Natural killer cell (primary cell): ENCODE measurements around the gene GPC5. TPM values are rescaled to one million over a fixed set of nuclear protein-coding genes. Genes with fewer than 3 reads are reported as not detected.

Experiments used
- ATAC-seq, 3 donors: fragments of 150-1000 bp in 2 of 3; fragments of 200-7000 bp in 1 of 3; cut with Tn5 transposase; 1 replicate in 1 of 3; 2 replicates in 2 of 3; pipeline ENCODE4 v1.10.0; 2021; ENCODE audit warnings: mild to moderate bottlenecking in 2 of 3, moderate library complexity in 2 of 3
- DNase-seq, 2 donors: peaks; one replicate each; pipeline versions ENCODE4 v3.0.0 to v3.0.0-alpha.2; 2013 to 2021; ENCODE audit warnings: mixed read lengths in 1 of 2
- H3K27ac ChIP-seq: one replicate; pipeline ENCODE4 v1.5.1; 2013; ENCODE audit warnings: mild to moderate bottlenecking, low read length
- H3K27me3 ChIP-seq: one replicate; pipeline ENCODE4 v1.6.1; 2013; ENCODE audit warnings: low read length; ENCODE audit not compliant: control insufficient read depth, insufficient read depth
- H3K36me3 ChIP-seq: one replicate; pipeline ENCODE4 v1.6.1; 2013; ENCODE audit warnings: low read length; ENCODE audit not compliant: control insufficient read depth, insufficient read depth
- H3K4me1 ChIP-seq: one replicate; pipeline ENCODE4 v1.6.1; 2013; ENCODE audit warnings: low read length; ENCODE audit not compliant: control insufficient read depth, insufficient read depth
- H3K4me3 ChIP-seq: one replicate; pipeline ENCODE4 v1.5.1; 2013; ENCODE audit warnings: low read length
- H3K9me3 ChIP-seq: one replicate; pipeline ENCODE4 v1.6.1; 2013; ENCODE audit warnings: low read length; ENCODE audit not compliant: control insufficient read depth, insufficient read depth
- H3K27ac Mint-ChIP-seq, 2 donors: one replicate each; pipeline ENCODE4 v1.8.0; 2022; ENCODE audit warnings: mild to moderate bottlenecking in 2 of 2, mixed read lengths in 2 of 2, moderate library complexity in 1 of 2
- H3K27me3 Mint-ChIP-seq, 2 donors: one replicate each; pipeline ENCODE4 v1.8.0; 2022; ENCODE audit warnings: low read depth in 2 of 2, mixed read lengths in 2 of 2
- H3K36me3 Mint-ChIP-seq: one replicate; pipeline ENCODE4 v1.8.0; 2022; ENCODE audit warnings: mixed read lengths
- H3K4me1 Mint-ChIP-seq, 2 donors: one replicate each; pipeline ENCODE4 v1.8.0; 2022; ENCODE audit warnings: mixed read lengths in 2 of 2
- H3K4me3 Mint-ChIP-seq: one replicate; pipeline ENCODE4 v1.8.0; 2022; ENCODE audit warnings: mild to moderate bottlenecking, moderate library complexity, mixed read lengths
- H3K9me3 Mint-ChIP-seq, 2 donors: one replicate each; pipeline ENCODE4 v1.8.0; 2022; ENCODE audit warnings: mixed read lengths in 2 of 2
- WGBS: methylation state at CpG from one replicate; pipeline ENCODE4 v1.1.7; 2013; ENCODE audit warnings: missing lambda C conversion rate; ENCODE audit not compliant: insufficient coverage; 5-methylcytosine and 5-hydroxymethylcytosine counted together
- intact Hi-C: fragments of 100-400 bp; cut with micrococcal nuclease; formaldehyde crosslinking; loops from one replicate; pipeline ENCODE4 v1.14.2; 2022
- total RNA-seq, 4 donors: library from RNA; stranded (reverse); fragments of 120-200 nt in 1 of 4; gene quantifications; one replicate each; pipeline versions ENCODE4 v1.2.3 to v1.2.4, GENCODE V29; 2013 to 2022
- TF ChIP-seq, protein P1 (sequence below): fragments of 200-600 bp; IDR thresholded peaks from one replicate; pipeline ENCODE4 v1.8.0; 2022; ENCODE audit warnings: antibody characterized with exemption

GPC5 gene
- total RNA-seq, 3 donors from 2014 or later (not counting 1 experiment from before 2014, with no cell fraction given), result not detected

- Histone ChIP-seq H3K4me3 (no peak overlapping the region), H3K27me3 (no peaks in the 10 kb centered on the region), H3K4me1 (no peaks in the 10 kb centered on the region), H3K9me3 (no peaks in the 10 kb centered on the region), H3K36me3 (no peaks in the 10 kb centered on the region), H3K27ac (no peak overlapping the region)
- ATAC-seq, result no peak
- Mint-ChIP-seq H3K36me3 (peaks cover 7% of the 10 kb centered on the region), H3K27me3 (no peaks in the 10 kb centered on the region), H3K4me1 (no peaks in the 10 kb centered on the region), H3K27ac (no peak overlapping the region), H3K9me3 (peaks cover 5 to 10% of the 10 kb centered on the region in 2 donors), H3K4me3 (no peak overlapping the region)
- intact Hi-C loops, result no loop called here
- TF ChIP-seq, protein P1, sequence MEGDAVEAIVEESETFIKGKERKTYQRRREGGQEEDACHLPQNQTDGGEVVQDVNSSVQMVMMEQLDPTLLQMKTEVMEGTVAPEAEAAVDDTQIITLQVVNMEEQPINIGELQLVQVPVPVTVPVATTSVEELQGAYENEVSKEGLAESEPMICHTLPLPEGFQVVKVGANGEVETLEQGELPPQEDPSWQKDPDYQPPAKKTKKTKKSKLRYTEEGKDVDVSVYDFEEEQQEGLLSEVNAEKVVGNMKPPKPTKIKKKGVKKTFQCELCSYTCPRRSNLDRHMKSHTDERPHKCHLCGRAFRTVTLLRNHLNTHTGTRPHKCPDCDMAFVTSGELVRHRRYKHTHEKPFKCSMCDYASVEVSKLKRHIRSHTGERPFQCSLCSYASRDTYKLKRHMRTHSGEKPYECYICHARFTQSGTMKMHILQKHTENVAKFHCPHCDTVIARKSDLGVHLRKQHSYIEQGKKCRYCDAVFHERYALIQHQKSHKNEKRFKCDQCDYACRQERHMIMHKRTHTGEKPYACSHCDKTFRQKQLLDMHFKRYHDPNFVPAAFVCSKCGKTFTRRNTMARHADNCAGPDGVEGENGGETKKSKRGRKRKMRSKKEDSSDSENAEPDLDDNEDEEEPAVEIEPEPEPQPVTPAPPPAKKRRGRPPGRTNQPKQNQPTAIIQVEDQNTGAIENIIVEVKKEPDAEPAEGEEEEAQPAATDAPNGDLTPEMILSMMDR, result no peak
- no peak for DNase-seq
Measured at GRCh38 chr13:91744284-91744683, 345.9 kb downstream of the GPC5 start.

- ATAC-seq (no peak), DNase-seq (no peak)
- Histone ChIP-seq H3K4me1 (no peaks in the 10 kb centered on the region), H3K27me3 (no peaks in the 10 kb centered on the region), H3K36me3 (no peaks in the 10 kb centered on the region), H3K4me3 (no peak overlapping the region), H3K27ac (no peak overlapping the region), H3K9me3 (no peaks in the 10 kb centered on the region)
- Mint-ChIP-seq H3K4me1 (no peaks in the 10 kb centered on the region), H3K9me3 (peaks cover 6 to 8% of the 10 kb centered on the region in 2 donors), H3K27me3 (no peaks in the 10 kb centered on the region), H3K4me3 (no peak overlapping the region), H3K27ac (no peak overlapping the region), H3K36me3 (peaks cover under 1% of the 10 kb centered on the region)
- 29% methylated on average over 2 of the region's 3 CpGs for WGBS
- TF ChIP-seq, protein P1, result no peak
- intact Hi-C loops, result no loop called here
Measured at GRCh38 chr13:91745967-91746366, 347.5 kb downstream of the GPC5 start.

GRCh38 chr13:91747186-91747585, 348.8 kb downstream of the GPC5 start:
- whole genome bisulfite sequencing, result 76% methylated on average over 1 of the region's 2 CpGs
- H3K9me3 Mint-ChIP-seq, result peaks cover 9 to 11% of the 10 kb centered on the region in 2 donors
- ATAC-seq (no peak), DNase-seq (no peak)
- H3K4me3 ChIP-seq, result no peak overlapping the region
- TF ChIP-seq, protein P1, result no peak
- no peaks in the 10 kb centered on the region for H3K36me3 ChIP-seq
- intact Hi-C loops, result no loop called here
- no peak overlapping the region for H3K27ac Mint-ChIP-seq
- no peaks in the 10 kb centered on the region for H3K9me3 ChIP-seq
- no peak overlapping the region for H3K4me3 Mint-ChIP-seq
- H3K27ac ChIP-seq, result no peak overlapping the region
- H3K27me3 ChIP-seq, result no peaks in the 10 kb centered on the region
- no peaks in the 10 kb centered on the region for H3K4me1 ChIP-seq
- no peaks in the 10 kb centered on the region for H3K4me1 Mint-ChIP-seq
- no peaks in the 10 kb centered on the region for H3K27me3 Mint-ChIP-seq
- H3K36me3 Mint-ChIP-seq, result peaks cover 5% of the 10 kb centered on the region

GRCh38 chr13:91748416-91749089, 350.1 kb downstream of the GPC5 start:
- no peaks in the 10 kb centered on the region for H3K4me1 ChIP-seq
- H3K36me3 ChIP-seq, result no peaks in the 10 kb centered on the region
- TF ChIP-seq, protein P1, result no peak
- no peaks in the 10 kb centered on the region for H3K27me3 Mint-ChIP-seq
- H3K4me3 ChIP-seq, result no peak overlapping the region
- no peaks in the 10 kb centered on the region for H3K27me3 ChIP-seq
- ATAC-seq (no peak), DNase-seq (no peak)
- no peak overlapping the region for H3K27ac Mint-ChIP-seq
- no peak overlapping the region for H3K27ac ChIP-seq
- peaks cover 11% of the 10 kb centered on the region in 2 donors for H3K9me3 Mint-ChIP-seq
- no peak overlapping the region for H3K4me3 Mint-ChIP-seq
- no peaks in the 10 kb centered on the region for H3K9me3 ChIP-seq
- peaks cover 5% of the 10 kb centered on the region for H3K36me3 Mint-ChIP-seq
- 94% methylated on average over 4 of the region's 4 CpGs for WGBS
- no peaks in the 10 kb centered on the region for H3K4me1 Mint-ChIP-seq
- intact Hi-C loops, result no loop called here
